Body of pancreas (tissue), 4 donors: ENCODE measurements around the gene PCK1. TPM values are rescaled to one million over a fixed set of nuclear protein-coding genes. Genes with fewer than 3 reads are reported as not detected.
A peak's percentile ranks its signal among the peaks of the same experiment; 100 is the strongest.

ENCODE experiments used
- ATAC-seq: fragments of 150-250 bp; one replicate; pipeline ENCODE4 v1.9.1; 2016
- DNase-seq, 4 donors: peaks; one replicate each; pipeline ENCODE4 v3.0.0-alpha.2; 2019
- H3K27ac ChIP-seq, 4 donors: fragments of 200-600 bp; sonication (generic); 1 replicate in 3 of 4; 2 replicates in 1 of 4; pipeline versions ENCODE4 v1.5.1 to v1.6.1; 2016 to 2019; ENCODE audit warnings: mild to moderate bottlenecking in 1 of 4, mixed read lengths in 1 of 4, moderate library complexity in 1 of 4
- H3K27me3 ChIP-seq, 2 donors: fragments of 200-600 bp; sonication (generic); one replicate each; pipeline ENCODE4 v1.6.0; 2016; ENCODE audit warnings: mild to moderate bottlenecking in 1 of 2
- H3K36me3 ChIP-seq, 2 donors: fragments of 200-600 bp; sonication (generic); replicated peaks in 1 of 2; 2 replicates each; pipeline ENCODE4 v1.5.1; 2016; ENCODE audit warnings: low read depth in 2 of 2; ENCODE audit not compliant: insufficient read depth in 1 of 2
- H3K4me1 ChIP-seq: fragments of 200-600 bp; sonication (generic); one replicate; pipeline ENCODE4 v1.6.0; 2016
- H3K4me3 ChIP-seq, 2 donors: fragments of 200-600 bp; sonication (generic); 1 replicate in 1 of 2; 2 replicates in 1 of 2; pipeline ENCODE4 v1.5.1; 2016 to 2019
- H3K9me3 ChIP-seq, 3 donors: fragments of 200-600 bp; sonication (generic); 1 replicate in 2 of 3; 2 replicates in 1 of 3; pipeline ENCODE4 v1.5.1; 2016
- POLR2A ChIP-seq, 3 donors: fragments of 450-650 bp; IDR thresholded peaks; one replicate each; pipeline ENCODE4 v1.6.1; 2016; ENCODE audit warnings: antibody characterized with exemption in 3 of 3, mild to moderate bottlenecking in 2 of 3
- WGBS, 2 donors: methylation state at CpG; one replicate each; pipeline ENCODE4 v1.1.5; 2017; 5-methylcytosine and 5-hydroxymethylcytosine counted together
- intact Hi-C: fragments of 100-400 bp; cut with DNase I; formaldehyde crosslinking; loops from one replicate; pipeline ENCODE4 v1.15.1; 2023
- total RNA-seq, 2 donors: library from RNA; depleted of rRNA; stranded (reverse); fragments of >200 nt; gene quantifications; one replicate each; pipeline ENCODE4 v1.1.0, GENCODE V29; 2016
- TF ChIP-seq, protein P1 (sequence below), 7 experiments: fragments of 450-650 bp in 4 of 7; fragments of 200-600 bp in 3 of 7; sonication (generic) in 3 of 7; IDR thresholded peaks; one replicate each; pipeline ENCODE4 v1.5.1; 2016 to 2019; ENCODE audit warnings: antibody characterized with exemption in 7 of 7

PCK1 gene
- total RNA-seq, 2 donors from 2014 or later, result 14.3 to 33.3 TPM

DNA sequence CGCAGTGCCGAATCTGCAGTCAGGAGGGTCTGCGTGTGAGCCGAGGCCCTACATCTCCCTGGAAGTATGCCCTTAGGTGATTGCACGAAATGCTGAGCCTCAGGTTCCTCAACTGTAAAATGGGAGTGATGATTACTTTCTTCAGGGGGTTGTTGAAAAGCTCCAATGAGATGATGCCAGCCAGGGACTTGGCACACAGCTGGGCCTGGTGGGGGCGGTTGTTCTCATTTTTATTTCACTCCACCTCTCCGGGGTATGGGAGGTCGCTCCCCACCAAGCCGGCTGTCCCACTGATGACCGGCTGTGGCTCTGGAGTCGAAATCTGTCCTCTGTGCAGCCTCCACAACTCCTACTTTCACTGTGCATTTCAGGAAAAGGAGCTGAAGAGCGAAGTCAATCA, 8.1 kb downstream of the PCK1 start:
- no peaks in the 10 kb centered on the region for H3K27me3 ChIP-seq
- intact Hi-C loops, result no loop called here
- WGBS, 2 donors, result 77 to 81% methylated on average over 12 of the region's 12 CpGs
- no peak for DNase-seq
- H3K27ac ChIP-seq, result no peak overlapping the region
- H3K36me3 ChIP-seq, result no peaks in the 10 kb centered on the region
- TF ChIP-seq, protein P1, sequence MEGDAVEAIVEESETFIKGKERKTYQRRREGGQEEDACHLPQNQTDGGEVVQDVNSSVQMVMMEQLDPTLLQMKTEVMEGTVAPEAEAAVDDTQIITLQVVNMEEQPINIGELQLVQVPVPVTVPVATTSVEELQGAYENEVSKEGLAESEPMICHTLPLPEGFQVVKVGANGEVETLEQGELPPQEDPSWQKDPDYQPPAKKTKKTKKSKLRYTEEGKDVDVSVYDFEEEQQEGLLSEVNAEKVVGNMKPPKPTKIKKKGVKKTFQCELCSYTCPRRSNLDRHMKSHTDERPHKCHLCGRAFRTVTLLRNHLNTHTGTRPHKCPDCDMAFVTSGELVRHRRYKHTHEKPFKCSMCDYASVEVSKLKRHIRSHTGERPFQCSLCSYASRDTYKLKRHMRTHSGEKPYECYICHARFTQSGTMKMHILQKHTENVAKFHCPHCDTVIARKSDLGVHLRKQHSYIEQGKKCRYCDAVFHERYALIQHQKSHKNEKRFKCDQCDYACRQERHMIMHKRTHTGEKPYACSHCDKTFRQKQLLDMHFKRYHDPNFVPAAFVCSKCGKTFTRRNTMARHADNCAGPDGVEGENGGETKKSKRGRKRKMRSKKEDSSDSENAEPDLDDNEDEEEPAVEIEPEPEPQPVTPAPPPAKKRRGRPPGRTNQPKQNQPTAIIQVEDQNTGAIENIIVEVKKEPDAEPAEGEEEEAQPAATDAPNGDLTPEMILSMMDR (IDR thresholded peaks at IDR 0.05), result no peak
- TF ChIP-seq POLR2A (IDR thresholded peaks at IDR 0.05), result no peak
- no peaks in the 10 kb centered on the region for H3K4me1 ChIP-seq
- no peaks in the 10 kb centered on the region for H3K9me3 ChIP-seq
- H3K4me3 ChIP-seq, result no peak overlapping the region
- no peak for ATAC-seq

DNA sequence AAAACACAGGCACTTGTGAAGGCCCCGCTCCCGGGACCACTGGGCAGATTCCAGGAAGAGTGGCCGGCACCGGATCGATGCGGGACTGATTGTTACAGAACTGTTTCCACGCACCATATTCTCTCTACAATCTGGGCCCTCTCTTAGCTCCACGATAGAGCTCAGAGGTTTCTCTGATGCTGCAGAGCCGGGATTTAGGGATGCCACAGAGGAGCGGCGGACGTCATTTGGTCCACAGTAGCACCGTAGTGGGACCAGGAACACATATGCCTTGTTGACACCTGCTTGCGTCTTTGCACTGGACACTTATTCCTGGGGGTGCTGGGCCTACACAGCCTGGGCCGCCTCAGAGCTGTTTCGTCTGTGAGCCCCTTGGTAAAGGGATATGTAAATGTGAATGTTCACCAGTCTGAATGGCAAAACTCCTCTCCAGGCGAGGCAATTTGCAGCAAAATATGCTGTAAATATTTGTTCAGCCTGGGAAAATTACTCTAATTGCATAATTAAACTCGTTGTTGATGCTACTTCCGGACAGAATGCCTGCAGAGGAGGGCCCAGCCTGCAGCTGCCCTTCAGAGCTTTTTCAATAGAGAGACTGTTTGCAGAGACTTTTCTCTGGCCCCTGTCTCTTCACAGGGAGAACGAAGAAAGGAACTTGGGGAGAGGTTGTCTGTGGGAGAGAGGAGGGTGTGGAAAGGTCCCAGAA, 9.4 kb downstream of the PCK1 start:
- TF ChIP-seq, protein P1 (IDR thresholded peaks at IDR 0.05), result no peak
- no peak for TF ChIP-seq POLR2A (IDR thresholded peaks at IDR 0.05)
- WGBS, 2 donors, result 51 to 56% methylated on average over 16 to 19 of the region's 20 CpGs
- no peak for DNase-seq
- H3K27me3 ChIP-seq, result no peaks in the 10 kb centered on the region
- no peak for ATAC-seq
- no peak overlapping the region for H3K27ac ChIP-seq
- intact Hi-C loops, result no loop called here
- no peaks in the 10 kb centered on the region for H3K36me3 ChIP-seq
- no peaks in the 10 kb centered on the region for H3K9me3 ChIP-seq
- H3K4me1 ChIP-seq, result no peaks in the 10 kb centered on the region
- no peak overlapping the region for H3K4me3 ChIP-seq

DNA sequence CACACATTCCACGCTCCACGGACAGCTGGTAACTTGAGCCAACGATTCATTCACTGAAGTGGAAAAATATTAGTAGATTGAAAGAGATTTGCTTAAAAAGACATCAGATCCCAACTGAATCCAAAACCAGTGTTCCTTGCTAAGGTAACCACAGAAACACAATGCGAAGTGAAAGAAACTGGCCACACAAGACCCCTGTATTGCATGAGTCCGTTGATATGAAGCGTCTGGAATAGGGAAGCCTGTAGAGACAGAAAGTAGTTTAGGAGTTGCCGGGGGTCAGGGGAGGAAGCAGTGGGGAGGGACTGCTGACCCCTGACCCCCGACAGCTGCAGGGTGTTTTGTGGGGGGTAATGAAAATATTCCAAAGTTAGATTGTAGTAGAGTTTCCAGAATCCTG, 10.0 kb downstream of the PCK1 start:
- Histone ChIP-seq H3K27ac (no peak overlapping the region), H3K9me3 (no peaks in the 10 kb centered on the region), H3K4me3 (no peak overlapping the region), H3K4me1 (no peaks in the 10 kb centered on the region), H3K27me3 (no peaks in the 10 kb centered on the region), H3K36me3 (no peaks in the 10 kb centered on the region)
- 62 to 64% methylated on average over 8 of the region's 8 CpGs for WGBS, 2 donors
- DNase-seq (no peak), ATAC-seq (no peak)
- intact Hi-C loops, result no loop called here
- no peak for TF ChIP-seq POLR2A (IDR thresholded peaks at IDR 0.05)
- TF ChIP-seq, protein P1 (IDR thresholded peaks at IDR 0.05), result no peak

DNA sequence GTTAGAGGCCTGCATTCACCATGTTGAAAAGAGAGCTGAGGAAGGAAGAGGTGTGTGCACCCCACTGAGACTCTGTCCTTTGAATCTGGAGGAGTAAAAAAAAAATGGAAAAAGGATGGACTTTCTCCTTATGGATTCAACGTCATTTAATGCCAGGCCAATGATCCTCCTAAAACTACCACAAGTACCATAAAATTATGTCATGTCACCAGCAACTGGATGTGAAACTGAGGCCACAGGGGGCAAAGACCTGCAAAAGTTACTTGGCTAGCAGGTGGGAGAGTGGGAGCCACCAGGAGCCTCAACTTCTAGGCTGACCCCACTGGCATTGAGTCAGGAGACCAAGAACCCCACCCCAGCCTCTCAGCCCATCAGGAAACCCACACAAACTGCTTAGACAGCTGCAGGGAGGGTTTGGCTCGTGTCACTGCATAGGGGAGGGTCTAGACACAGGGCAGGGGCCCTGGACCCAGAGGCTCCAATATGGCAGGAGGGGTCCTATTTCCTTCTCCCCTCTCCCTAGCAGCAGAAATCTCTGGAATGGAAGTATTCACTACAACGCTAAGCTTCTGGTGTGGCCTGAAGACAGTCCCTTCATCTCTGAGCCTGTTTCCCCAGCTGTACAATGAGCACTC, 11.0 kb downstream of the PCK1 start:
- H3K27me3 ChIP-seq, result no peaks in the 10 kb centered on the region
- no peaks in the 10 kb centered on the region for H3K4me1 ChIP-seq
- ATAC-seq (no peak), DNase-seq (no peak)
- no peak for TF ChIP-seq POLR2A (IDR thresholded peaks at IDR 0.05)
- TF ChIP-seq, protein P1 (IDR thresholded peaks at IDR 0.05), result no peak
- 83% methylated on average over 3 of the region's 3 CpGs for WGBS, 2 donors
- intact Hi-C loops, result no loop called here
- H3K4me3 ChIP-seq, result no peak overlapping the region
- no peaks in the 10 kb centered on the region for H3K36me3 ChIP-seq
- H3K27ac ChIP-seq, result no peak overlapping the region
- H3K9me3 ChIP-seq, result no peaks in the 10 kb centered on the region

DNA sequence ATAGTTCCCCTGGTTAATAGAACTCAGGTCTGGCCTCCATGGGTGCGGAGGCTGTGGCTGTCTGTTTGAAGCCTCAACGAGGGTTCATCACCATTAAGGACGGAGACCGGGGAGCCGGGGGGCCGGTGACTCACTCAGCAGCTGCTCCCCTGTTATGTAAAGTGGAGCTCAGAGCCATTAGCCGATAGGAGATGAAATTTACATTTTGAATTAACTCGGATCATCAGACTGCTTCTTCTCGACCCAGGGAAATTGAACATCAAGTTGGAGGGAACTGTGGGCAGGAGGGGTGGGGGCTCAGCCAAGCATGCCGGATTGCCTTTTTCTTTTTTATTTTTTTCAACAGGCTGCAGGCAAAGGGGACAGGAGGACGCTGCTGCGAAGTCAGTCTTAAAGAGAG, 12.3 kb downstream of the PCK1 start:
- 40 to 42% methylated on average over 7 to 12 of the region's 12 CpGs for WGBS, 2 donors
- peak in 1 of 4 donors; percentile 22 for DNase-seq

More for the DNA sequence above, 12.3 kb downstream of the PCK1 start:
- Histone ChIP-seq H3K27me3 (no peaks in the 10 kb centered on the region), H3K36me3 (no peaks in the 10 kb centered on the region), H3K27ac (no peak overlapping the region), H3K4me1 (no peaks in the 10 kb centered on the region), H3K9me3 (no peaks in the 10 kb centered on the region), H3K4me3 (no peak overlapping the region)
- TF ChIP-seq, protein P1 (IDR thresholded peaks at IDR 0.05), result no peak
- TF ChIP-seq POLR2A (IDR thresholded peaks at IDR 0.05), result no peak
- no peak for ATAC-seq
- intact Hi-C loops, result no loop called here
